ENCODE measurements around the gene MANSC1. TPM values are rescaled to one million over a fixed set of nuclear protein-coding genes. Genes with fewer than 3 reads are reported as not detected.

The MANSC1 gene
- total and polyA plus RNA-seq, 9 of the 15 experiments (the other 6 are each of a cell fraction or from before 2014, with no cell fraction given): 0.76 to 8.6 (median 3.1) TPM

- TF ChIP-seq ZNF174 (CRISPR knock-in tag; IDR thresholded peaks at IDR 0.05): no peak
- TF ChIP-seq CBX2 (IDR thresholded peaks at IDR 0.05; ENCODE audit: insufficient read depth, low read length, poor library complexity, severe bottlenecking): no peak
- no peak for TF ChIP-seq TEAD1 (CRISPR knock-in tag; IDR thresholded peaks at IDR 0.05)
- TF ChIP-seq, protein P1, sequence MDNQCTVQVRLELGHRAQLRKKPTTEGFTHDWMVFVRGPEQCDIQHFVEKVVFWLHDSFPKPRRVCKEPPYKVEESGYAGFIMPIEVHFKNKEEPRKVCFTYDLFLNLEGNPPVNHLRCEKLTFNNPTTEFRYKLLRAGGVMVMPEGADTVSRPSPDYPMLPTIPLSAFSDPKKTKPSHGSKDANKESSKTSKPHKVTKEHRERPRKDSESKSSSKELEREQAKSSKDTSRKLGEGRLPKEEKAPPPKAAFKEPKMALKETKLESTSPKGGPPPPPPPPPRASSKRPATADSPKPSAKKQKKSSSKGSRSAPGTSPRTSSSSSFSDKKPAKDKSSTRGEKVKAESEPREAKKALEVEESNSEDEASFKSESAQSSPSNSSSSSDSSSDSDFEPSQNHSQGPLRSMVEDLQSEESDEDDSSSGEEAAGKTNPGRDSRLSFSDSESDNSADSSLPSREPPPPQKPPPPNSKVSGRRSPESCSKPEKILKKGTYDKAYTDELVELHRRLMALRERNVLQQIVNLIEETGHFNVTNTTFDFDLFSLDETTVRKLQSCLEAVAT (IDR thresholded peaks at IDR 0.05): no peak
- TF ChIP-seq MBD2 (IDR thresholded peaks at IDR 0.05; ENCODE audit: borderline replicate concordance, low read depth): no peak
- no peak for TF ChIP-seq SMARCB1 (IDR thresholded peaks at IDR 0.05; ENCODE audit: insufficient read length, low read depth)
- no peak for TF ChIP-seq MEF2D (tag; conservative IDR thresholded peaks at IDR 0.05; ENCODE audit: low read depth)
- TF ChIP-seq ETV6 (IDR thresholded peaks at IDR 0.05; ENCODE audit: borderline replicate concordance in 1 of 2, low read depth in 2 of 2, low read length in 1 of 2): no peak
- no peak for TF ChIP-seq ETV6 (CRISPR knock-in tag; IDR thresholded peaks at IDR 0.05; ENCODE audit: borderline replicate concordance)
- no peak for TF ChIP-seq KLF10 (CRISPR knock-in tag; IDR thresholded peaks at IDR 0.05)
- 0 out of 2 replicates have a peak, but pooled peaks have one; percentile 49 for TF ChIP-seq SMARCC2 (IDR thresholded peaks at IDR 0.05; ENCODE audit: low read depth)
- TF ChIP-seq SIRT6 (IDR thresholded peaks at IDR 0.05; ENCODE audit: low read depth, low read length): no peak
- TF ChIP-seq, protein P2, sequence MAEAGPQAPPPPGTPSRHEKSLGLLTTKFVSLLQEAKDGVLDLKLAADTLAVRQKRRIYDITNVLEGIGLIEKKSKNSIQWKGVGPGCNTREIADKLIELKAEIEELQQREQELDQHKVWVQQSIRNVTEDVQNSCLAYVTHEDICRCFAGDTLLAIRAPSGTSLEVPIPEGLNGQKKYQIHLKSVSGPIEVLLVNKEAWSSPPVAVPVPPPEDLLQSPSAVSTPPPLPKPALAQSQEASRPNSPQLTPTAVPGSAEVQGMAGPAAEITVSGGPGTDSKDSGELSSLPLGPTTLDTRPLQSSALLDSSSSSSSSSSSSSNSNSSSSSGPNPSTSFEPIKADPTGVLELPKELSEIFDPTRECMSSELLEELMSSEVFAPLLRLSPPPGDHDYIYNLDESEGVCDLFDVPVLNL (CRISPR knock-in tag; IDR thresholded peaks at IDR 0.05; ENCODE audit: low read depth): no peak
- TF ChIP-seq, protein P3, sequence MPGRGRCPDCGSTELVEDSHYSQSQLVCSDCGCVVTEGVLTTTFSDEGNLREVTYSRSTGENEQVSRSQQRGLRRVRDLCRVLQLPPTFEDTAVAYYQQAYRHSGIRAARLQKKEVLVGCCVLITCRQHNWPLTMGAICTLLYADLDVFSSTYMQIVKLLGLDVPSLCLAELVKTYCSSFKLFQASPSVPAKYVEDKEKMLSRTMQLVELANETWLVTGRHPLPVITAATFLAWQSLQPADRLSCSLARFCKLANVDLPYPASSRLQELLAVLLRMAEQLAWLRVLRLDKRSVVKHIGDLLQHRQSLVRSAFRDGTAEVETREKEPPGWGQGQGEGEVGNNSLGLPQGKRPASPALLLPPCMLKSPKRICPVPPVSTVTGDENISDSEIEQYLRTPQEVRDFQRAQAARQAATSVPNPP (IDR thresholded peaks at IDR 0.05; ENCODE audit: borderline replicate concordance, insufficient read depth, insufficient read length): no peak
- TF ChIP-seq, protein P4, sequence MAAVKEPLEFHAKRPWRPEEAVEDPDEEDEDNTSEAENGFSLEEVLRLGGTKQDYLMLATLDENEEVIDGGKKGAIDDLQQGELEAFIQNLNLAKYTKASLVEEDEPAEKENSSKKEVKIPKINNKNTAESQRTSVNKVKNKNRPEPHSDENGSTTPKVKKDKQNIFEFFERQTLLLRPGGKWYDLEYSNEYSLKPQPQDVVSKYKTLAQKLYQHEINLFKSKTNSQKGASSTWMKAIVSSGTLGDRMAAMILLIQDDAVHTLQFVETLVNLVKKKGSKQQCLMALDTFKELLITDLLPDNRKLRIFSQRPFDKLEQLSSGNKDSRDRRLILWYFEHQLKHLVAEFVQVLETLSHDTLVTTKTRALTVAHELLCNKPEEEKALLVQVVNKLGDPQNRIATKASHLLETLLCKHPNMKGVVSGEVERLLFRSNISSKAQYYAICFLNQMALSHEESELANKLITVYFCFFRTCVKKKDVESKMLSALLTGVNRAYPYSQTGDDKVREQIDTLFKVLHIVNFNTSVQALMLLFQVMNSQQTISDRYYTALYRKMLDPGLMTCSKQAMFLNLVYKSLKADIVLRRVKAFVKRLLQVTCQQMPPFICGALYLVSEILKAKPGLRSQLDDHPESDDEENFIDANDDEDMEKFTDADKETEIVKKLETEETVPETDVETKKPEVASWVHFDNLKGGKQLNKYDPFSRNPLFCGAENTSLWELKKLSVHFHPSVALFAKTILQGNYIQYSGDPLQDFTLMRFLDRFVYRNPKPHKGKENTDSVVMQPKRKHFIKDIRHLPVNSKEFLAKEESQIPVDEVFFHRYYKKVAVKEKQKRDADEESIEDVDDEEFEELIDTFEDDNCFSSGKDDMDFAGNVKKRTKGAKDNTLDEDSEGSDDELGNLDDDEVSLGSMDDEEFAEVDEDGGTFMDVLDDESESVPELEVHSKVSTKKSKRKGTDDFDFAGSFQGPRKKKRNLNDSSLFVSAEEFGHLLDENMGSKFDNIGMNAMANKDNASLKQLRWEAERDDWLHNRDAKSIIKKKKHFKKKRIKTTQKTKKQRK (IDR thresholded peaks at IDR 0.05; ENCODE audit: borderline replicate concordance, low read depth, low read length): no peak
- no peak for TF ChIP-seq ZNF551 (CRISPR knock-in tag; IDR thresholded peaks at IDR 0.05)
- TF ChIP-seq FIP1L1 (IDR thresholded peaks at IDR 0.05; ENCODE audit: low read depth, low read length, poor library complexity, severe bottlenecking): no peak
- no peak for TF ChIP-seq ZNF274 (IDR thresholded peaks at IDR 0.05; ENCODE audit: borderline replicate concordance, low read depth, low read length)
- TF ChIP-seq HDGF (IDR thresholded peaks at IDR 0.05): no peak
- TF ChIP-seq, protein P5, sequence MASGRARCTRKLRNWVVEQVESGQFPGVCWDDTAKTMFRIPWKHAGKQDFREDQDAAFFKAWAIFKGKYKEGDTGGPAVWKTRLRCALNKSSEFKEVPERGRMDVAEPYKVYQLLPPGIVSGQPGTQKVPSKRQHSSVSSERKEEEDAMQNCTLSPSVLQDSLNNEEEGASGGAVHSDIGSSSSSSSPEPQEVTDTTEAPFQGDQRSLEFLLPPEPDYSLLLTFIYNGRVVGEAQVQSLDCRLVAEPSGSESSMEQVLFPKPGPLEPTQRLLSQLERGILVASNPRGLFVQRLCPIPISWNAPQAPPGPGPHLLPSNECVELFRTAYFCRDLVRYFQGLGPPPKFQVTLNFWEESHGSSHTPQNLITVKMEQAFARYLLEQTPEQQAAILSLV (tag; IDR thresholded peaks at IDR 0.05): no peak
- no peak for TF ChIP-seq HCFC1 (IDR thresholded peaks at IDR 0.05; ENCODE audit: low read depth, low read length)
- no peak for TF ChIP-seq TAF9B (IDR thresholded peaks at IDR 0.05; ENCODE audit: partially characterized antibody)
These were observed 42.4 kb upstream of the MANSC1 start (continued) for GRCh38 chr12:12392413-12392812.

Measured in K562 (cell line).